ENCODE data around the gene KRT33A. TPM values are rescaled to one million over a fixed set of nuclear protein-coding genes. Genes with fewer than 3 reads are reported as not detected.

The KRT33A gene
- total and polyA plus RNA-seq, 2 of the 8 experiments (the other 6 are each of a cell fraction or from before 2014, with no cell fraction given) = not detected

GRCh38 chr17:41377546-41377945 lies 26.9 kb upstream of the KRT33A start:
- no peak overlapping the region for H2BK12ac ChIP-seq (ENCODE audit: low read depth, low read length)
- H3K4me1 ChIP-seq (replicated peaks in 1 of 4; ENCODE audit: control insufficient read depth in 3 of 4, insufficient read depth in 4 of 4, low read length in 3 of 4) = no peaks in the 10 kb centered on the region
- no peak overlapping the region for H2BK120ac ChIP-seq (replicated peaks; ENCODE audit: low read depth, low read length)
- CTCF ChIA-PET (ENCODE audit: partially characterized antibody) = interaction anchor here (1.1 kb wide), 1 partner anchor 110 kb away, joined by 3 read pairs; no protein-coding TSS in a partner anchor
- H3K56ac ChIP-seq (replicated peaks; ENCODE audit: insufficient read length, low read depth, low read length) = no peak overlapping the region
- H3K79me1 ChIP-seq (ENCODE audit: low read depth, low read length) = no peaks in the 10 kb centered on the region
- H2AFZ ChIP-seq (ENCODE audit: low read length) = no peak overlapping the region
- POLR2A ChIA-PET (ENCODE audit: partially characterized antibody) = no interaction called here
- H4K8ac ChIP-seq (ENCODE audit: extremely low read depth, insufficient read depth, low read length) = no peak overlapping the region
- H3K9ac ChIP-seq (replicated peaks in 1 of 4; ENCODE audit: extremely low read depth in 1 of 4, low read depth in 3 of 4, low read length in 3 of 4) = no peak overlapping the region
- no peak overlapping the region for H2BK5ac ChIP-seq (ENCODE audit: low read depth, low read length)
- no peak overlapping the region for H3K4me2 ChIP-seq (ENCODE audit: insufficient read depth in 1 of 2, low read depth in 2 of 2, low read length in 2 of 2)
- H3K14ac ChIP-seq (ENCODE audit: insufficient read length) = no peak overlapping the region
- H3K27me3 ChIP-seq (replicated peaks in 1 of 4; ENCODE audit: control insufficient read depth in 3 of 4, extremely low read depth in 1 of 4, insufficient read depth in 3 of 4, low read length in 3 of 4) = no peaks in the 10 kb centered on the region
- H3K4me3 ChIP-seq (ENCODE audit: extremely low read depth in 1 of 4, insufficient read depth in 2 of 4, low read depth in 3 of 4, low read length in 4 of 4) = no peak overlapping the region
- DNase-seq (ENCODE audit: low read depth in 1 of 2, low spot score in 2 of 2) = no peak
- no peaks in the 10 kb centered on the region; the same call in 1 of the 2 replicates for H3K23me2 ChIP-seq (ENCODE audit: low read depth, low read length)
- H4K20me1 ChIP-seq (replicated peaks in 1 of 2; ENCODE audit: control insufficient read depth in 1 of 2, insufficient read depth in 2 of 2, low read length in 2 of 2) = no peaks in the 10 kb centered on the region
- H3K18ac ChIP-seq (ENCODE audit: extremely low read depth, low read length) = no peak overlapping the region
- TF ChIP-seq TAF7 (optimal IDR thresholded peaks at IDR 0.05; ENCODE audit: borderline replicate concordance, low read depth, low read length) (no peak), POU5F1 (IDR thresholded peaks at IDR 0.05; ENCODE audit: low read depth, low read length) (no peak)
- TF ChIP-seq, protein P1, sequence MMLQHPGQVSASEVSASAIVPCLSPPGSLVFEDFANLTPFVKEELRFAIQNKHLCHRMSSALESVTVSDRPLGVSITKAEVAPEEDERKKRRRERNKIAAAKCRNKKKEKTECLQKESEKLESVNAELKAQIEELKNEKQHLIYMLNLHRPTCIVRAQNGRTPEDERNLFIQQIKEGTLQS (IDR thresholded peaks at IDR 0.05; ENCODE audit: insufficient read depth, low read depth, low read length) = no peak
- H2BK15ac ChIP-seq (ENCODE audit: low read length) = no peak overlapping the region
- H4K91ac ChIP-seq (replicated peaks; ENCODE audit: insufficient read length, low read length) = no peak overlapping the region
- FAIRE-seq = no peak
- no peaks in the 10 kb centered on the region for H3K9me3 ChIP-seq (ENCODE audit: insufficient read depth in 2 of 2, low read depth in 1 of 2, low read length in 1 of 2)
- H3K27ac ChIP-seq (ENCODE audit: low read depth, low read length) = no peak overlapping the region
- H2BK20ac ChIP-seq (ENCODE audit: low read length) = no peak overlapping the region
- H2AK5ac ChIP-seq (ENCODE audit: low read depth, low read length) = no peak overlapping the region
- no peak overlapping the region for H3K4ac ChIP-seq (replicated peaks; ENCODE audit: insufficient read length, low read depth, low read length)
- no peak overlapping the region for H4K5ac ChIP-seq (ENCODE audit: insufficient read length, low read depth, low read length)
- 61% methylated on average over 2 of the region's 2 CpGs; no CpG with 5 or more reads in 1 of the 2 experiments for WGBS, 2 experiments (ENCODE audit: extremely low coverage in 1 of 2, insufficient coverage in 1 of 2, insufficient read length in 1 of 2, insufficient replicate concordance in 2 of 2, low coverage in 1 of 2, low lambda C conversion rate in 2 of 2, missing lambda C conversion rate in 1 of 2)
- H3K79me2 ChIP-seq (ENCODE audit: control insufficient read depth in 1 of 2, insufficient read depth in 2 of 2, low read length in 2 of 2) = no peaks in the 10 kb centered on the region
- no peak overlapping the region for H3K23ac ChIP-seq (ENCODE audit: insufficient read length)
- no peaks in the 10 kb centered on the region for H3K36me3 ChIP-seq (ENCODE audit: control insufficient read depth in 2 of 4, insufficient read depth in 4 of 4, low read length in 3 of 4)

All from H1 (cell line).